HEK293T (cell line): ENCODE measurements around the gene TGFBR3.
A peak's percentile ranks its signal among the peaks of the same experiment; 100 is the strongest.

Source experiments
- CTCF ChIA-PET: fragments of 350-600 bp; formaldehyde crosslinking; extraction: SDS; loops from one replicate; lab custom pipeline; 2021; ENCODE audit warnings: antibody characterized with exemption, inconsistent platforms; lab: Yijun Ruan, JAX
- POLR2A ChIA-PET: fragments of 350-600 bp; formaldehyde crosslinking; extraction: SDS; loops from one replicate; lab custom pipeline; 2020; ENCODE audit warnings: antibody characterized with exemption, inconsistent platforms; lab: Yijun Ruan, JAX
- DNase-seq: peaks from one replicate; pipeline ENCODE4 v3.0.0; 2012; ENCODE audit warnings: mixed read lengths; ENCODE audit errors: extremely low spot score
- ARNT ChIP-seq: fragments of 450-650 bp; IDR thresholded peaks from 2 replicates; pipeline ENCODE4 v1.6.1; 2017; ENCODE audit warnings: mild to moderate bottlenecking
- BHLHE40 ChIP-seq: fragments of 450-650 bp; IDR thresholded peaks from 2 replicates; pipeline ENCODE4 v1.6.1; 2016; ENCODE audit warnings: mild to moderate bottlenecking, moderate library complexity, borderline replicate concordance
- CTBP1 ChIP-seq: fragments of 450-650 bp; IDR thresholded peaks from 2 replicates; pipeline ENCODE4 v1.6.1; 2016; ENCODE audit warnings: borderline replicate concordance
- ELF4 ChIP-seq: fragments of 450-650 bp; IDR thresholded peaks from 2 replicates; pipeline ENCODE4 v1.6.1; 2017; ENCODE audit warnings: antibody characterized with exemption
- FOXA1 ChIP-seq: fragments of 450-650 bp; IDR thresholded peaks from 2 replicates; pipeline ENCODE4 v1.6.1; 2016; ENCODE audit warnings: mild to moderate bottlenecking
- FOXK2 ChIP-seq: fragments of 450-650 bp; IDR thresholded peaks from 2 replicates; pipeline ENCODE4 v1.6.1; 2016; ENCODE audit warnings: mild to moderate bottlenecking
- FOXM1 ChIP-seq: fragments of 450-650 bp; IDR thresholded peaks from 2 replicates; pipeline ENCODE4 v1.6.1; 2017; ENCODE audit warnings: mild to moderate bottlenecking, borderline replicate concordance
- HDGF ChIP-seq: fragments of 450-650 bp; IDR thresholded peaks from 2 replicates; pipeline ENCODE4 v1.6.1; 2017; ENCODE audit warnings: antibody characterized with exemption, borderline replicate concordance
- L3MBTL2 ChIP-seq: fragments of 450-650 bp; conservative IDR thresholded peaks from 2 replicates; pipeline ENCODE4 v1.6.1; 2016; ENCODE audit warnings: mild to moderate bottlenecking
- LEF1 ChIP-seq: fragments of 450-650 bp; IDR thresholded peaks from 2 replicates; pipeline ENCODE4 v1.6.1; 2017; ENCODE audit warnings: mild to moderate bottlenecking, borderline replicate concordance
- NFRKB ChIP-seq: fragments of 450-650 bp; IDR thresholded peaks from 2 replicates; pipeline ENCODE4 v1.6.1; 2016; ENCODE audit warnings: mild to moderate bottlenecking, moderate library complexity
- SP1 ChIP-seq: fragments of 450-650 bp; IDR thresholded peaks from 2 replicates; pipeline ENCODE4 v1.6.1; 2017
- SUZ12 ChIP-seq: fragments of 450-650 bp; IDR thresholded peaks from 2 replicates; pipeline ENCODE4 v1.6.1; 2016; ENCODE audit warnings: mild to moderate bottlenecking
- TARDBP ChIP-seq: fragments of 450-650 bp; IDR thresholded peaks from 2 replicates; pipeline ENCODE4 v1.6.1; 2016
- ZNF384 ChIP-seq: fragments of 450-650 bp; IDR thresholded peaks from 2 replicates; pipeline ENCODE4 v1.6.1; 2016
- TF ChIP-seq, protein P1 (sequence below): fragments of 450-650 bp; IDR thresholded peaks from 2 replicates; pipeline ENCODE4 v1.6.1; 2016

TGFBR3 gene

DNA sequence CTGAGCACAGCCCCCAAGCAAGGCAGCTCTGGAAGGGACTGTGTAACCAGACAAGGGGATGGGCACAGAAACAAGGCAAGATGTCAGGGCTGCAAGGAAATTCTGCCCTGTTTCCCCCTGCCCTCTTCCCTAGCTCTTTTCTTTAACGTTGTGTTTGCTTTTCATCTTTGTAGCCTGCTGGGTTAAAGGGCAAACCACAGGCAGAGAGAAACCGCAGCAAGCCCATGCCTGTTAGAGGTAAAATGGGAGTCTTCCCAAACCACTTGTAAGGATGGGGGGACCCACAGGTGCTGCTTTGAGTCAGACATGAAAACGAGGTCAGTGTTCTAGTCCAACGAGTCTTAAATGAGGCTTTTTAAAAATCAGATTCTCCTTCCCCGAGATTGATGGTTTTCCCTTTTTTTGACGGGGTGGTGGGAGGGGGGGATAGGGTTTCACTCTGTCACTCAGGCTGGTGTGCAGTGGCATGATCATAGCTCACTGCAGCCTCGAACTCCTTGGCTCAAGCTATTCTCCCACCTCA is 13.3 kb downstream of the TGFBR3 start:
- CTCF ChIA-PET, result interaction anchor here (0.9 to 1.9 kb wide), 4 partner anchors 10 to 370 kb away, joined by 3 to 7 read pairs (median 4); no protein-coding TSS in a partner anchor
- TF ChIP-seq, protein P1, sequence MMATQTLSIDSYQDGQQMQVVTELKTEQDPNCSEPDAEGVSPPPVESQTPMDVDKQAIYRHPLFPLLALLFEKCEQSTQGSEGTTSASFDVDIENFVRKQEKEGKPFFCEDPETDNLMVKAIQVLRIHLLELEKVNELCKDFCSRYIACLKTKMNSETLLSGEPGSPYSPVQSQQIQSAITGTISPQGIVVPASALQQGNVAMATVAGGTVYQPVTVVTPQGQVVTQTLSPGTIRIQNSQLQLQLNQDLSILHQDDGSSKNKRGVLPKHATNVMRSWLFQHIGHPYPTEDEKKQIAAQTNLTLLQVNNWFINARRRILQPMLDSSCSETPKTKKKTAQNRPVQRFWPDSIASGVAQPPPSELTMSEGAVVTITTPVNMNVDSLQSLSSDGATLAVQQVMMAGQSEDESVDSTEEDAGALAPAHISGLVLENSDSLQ, result peak; percentile 89
- TF ChIP-seq TARDBP (no peak), BHLHE40 (no peak)
- POLR2A ChIA-PET, result interaction anchor here (0.7 to 1.2 kb wide), 3 partner anchors 8 to 682 kb away, joined by 3 to 4 read pairs (median 4); no protein-coding TSS in a partner anchor
- no peak for DNase-seq

DNA sequence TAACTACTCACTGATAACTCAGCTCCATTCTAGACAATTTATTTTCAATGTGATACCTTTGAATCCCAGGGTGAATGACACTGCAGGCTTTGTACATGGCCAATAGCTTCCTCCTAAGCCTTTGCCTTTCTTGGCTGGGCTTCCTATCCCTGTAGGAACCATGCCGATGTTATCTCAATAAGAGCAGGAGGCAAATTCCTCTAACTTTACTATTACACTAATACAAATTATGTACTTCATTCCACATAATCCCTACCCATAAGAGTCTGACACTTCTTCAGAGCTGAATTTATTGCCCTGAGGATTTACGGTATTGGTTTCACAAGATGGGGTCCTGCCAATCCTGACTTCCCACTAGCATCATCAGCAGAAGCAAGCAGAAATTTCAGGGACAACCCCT is 14.0 kb downstream of the TGFBR3 start:
- ChIA-PET CTCF (interaction anchor here (0.9 to 1.9 kb wide), 4 partner anchors 9 to 370 kb away, joined by 3 to 7 read pairs (median 4); no protein-coding TSS in a partner anchor), POLR2A (interaction anchor here (0.7 to 1.2 kb wide), 3 partner anchors 8 to 683 kb away, joined by 3 to 4 read pairs (median 4); no protein-coding TSS in a partner anchor)
- no peak for DNase-seq
- no peak for TF ChIP-seq NFRKB
- TF ChIP-seq, protein P1, result peak; percentile 92

DNA sequence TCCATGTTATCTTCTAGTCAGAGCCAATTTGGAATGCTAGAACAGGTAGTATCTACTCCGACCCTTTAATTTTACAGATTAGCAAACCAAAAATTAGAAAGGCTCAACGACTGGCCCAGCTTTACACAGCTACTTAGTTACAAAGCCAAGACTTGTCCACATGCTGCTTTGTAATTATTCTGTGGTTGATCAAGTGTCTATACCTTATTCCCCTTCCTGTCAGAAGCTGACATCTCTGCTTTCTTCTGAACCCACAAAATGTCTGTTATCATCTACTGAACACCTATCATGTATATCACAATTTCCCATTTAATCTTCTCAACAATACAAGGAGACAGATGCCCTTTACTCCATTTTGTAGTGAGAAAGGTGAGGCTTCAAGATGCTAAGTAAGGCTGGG is 15.6 kb downstream of the TGFBR3 start:
- CTCF ChIA-PET, result no interaction called here
- TF ChIP-seq SP1, result no peak
- no peak for TF ChIP-seq FOXM1
- TF ChIP-seq NFRKB, result no peak
- TF ChIP-seq FOXK2, result no peak
- TF ChIP-seq ELF4, result no peak
- TF ChIP-seq, protein P1, result no peak
- TF ChIP-seq BHLHE40, result no peak
- no peak for TF ChIP-seq SUZ12
- TF ChIP-seq ARNT, result no peak
- TF ChIP-seq TARDBP, result no peak
- no peak for TF ChIP-seq HDGF
- no peak for TF ChIP-seq FOXA1
- DNase-seq, result no peak
- POLR2A ChIA-PET, result no interaction called here

DNA sequence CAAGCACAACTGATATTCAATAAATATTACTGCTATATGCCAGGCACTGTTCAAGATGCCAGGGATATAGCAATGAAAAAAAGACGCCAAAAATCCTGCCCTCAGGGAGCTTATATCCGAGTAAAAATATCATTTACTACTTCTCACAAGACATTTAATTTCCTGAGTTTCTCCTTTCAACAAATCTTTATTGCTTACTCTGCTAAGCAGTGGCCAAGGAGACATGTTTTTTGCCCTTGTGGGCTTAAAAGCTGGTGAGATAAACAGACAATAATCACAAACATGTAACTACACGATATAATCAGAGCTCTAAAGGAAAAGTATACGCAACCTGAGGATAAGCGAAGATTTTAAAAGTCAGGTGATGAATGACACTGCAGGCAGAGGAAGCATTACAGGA is 19.5 kb downstream of the TGFBR3 start:
- TF ChIP-seq, protein P1, result no peak
- TF ChIP-seq L3MBTL2 (no peak), FOXA1 (no peak), FOXM1 (no peak), CTBP1 (no peak), FOXK2 (no peak), ZNF384 (no peak), ELF4 (no peak), ARNT (no peak)
- ChIA-PET POLR2A (interaction anchor here (0.9 kb wide), 1 partner anchor 18 kb away, joined by 4 read pairs; no protein-coding TSS in a partner anchor), CTCF (no interaction called here)
- no peak for DNase-seq

DNA sequence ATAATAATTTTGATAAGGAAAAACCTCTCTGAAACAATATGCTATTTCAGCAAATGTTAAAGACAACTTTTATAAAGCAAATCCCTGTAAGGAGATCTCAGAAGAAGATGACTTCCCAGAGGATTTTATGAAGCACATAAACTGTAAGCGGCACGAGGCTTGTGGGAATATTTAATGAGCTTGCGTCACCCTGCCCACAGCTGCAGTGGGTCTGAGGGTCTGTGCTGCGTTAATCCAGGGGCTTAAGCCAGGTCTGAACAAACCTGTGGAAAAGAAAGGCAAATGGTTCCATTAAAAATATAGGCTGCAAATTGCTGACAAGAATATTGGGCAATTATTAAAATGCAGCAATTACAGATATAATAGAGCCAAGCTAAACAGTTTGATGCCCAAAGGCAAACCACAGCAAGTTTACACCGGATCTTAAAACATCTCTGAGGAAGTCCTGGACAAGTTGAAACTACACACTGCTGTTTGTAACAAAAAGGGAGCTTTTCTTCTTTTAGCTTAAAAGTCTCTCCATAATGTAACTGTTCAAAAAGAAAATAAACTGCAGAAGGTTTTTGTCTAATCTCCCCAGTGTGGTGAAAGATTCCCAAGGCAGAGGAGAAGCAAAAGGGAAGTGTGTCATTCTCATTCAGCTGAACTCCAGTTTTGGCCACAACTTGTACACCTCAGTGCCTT is 21.8 kb downstream of the TGFBR3 start:
- ChIA-PET POLR2A (interaction anchor here (0.9 to 2.1 kb wide), 8 partner anchors 8 to 59 kb away, joined by 3 to 12 read pairs (median 4); no protein-coding TSS in a partner anchor), CTCF (interaction anchor here (0.7 to 1.4 kb wide), 7 partner anchors 9 to 596 kb away, joined by 3 to 7 read pairs (median 4); partner anchors contain the start of gene TGFBR3)
- DNase-seq, result peak; percentile 49
- peak; percentile 66; the same call in 1 of the 2 replicates for TF ChIP-seq L3MBTL2
- TF ChIP-seq BHLHE40, result no peak
- TF ChIP-seq ZNF384, result no peak
- no peak for TF ChIP-seq FOXK2
- TF ChIP-seq CTBP1, result peak; percentile 62; the same call in 1 of the 2 replicates

DNA sequence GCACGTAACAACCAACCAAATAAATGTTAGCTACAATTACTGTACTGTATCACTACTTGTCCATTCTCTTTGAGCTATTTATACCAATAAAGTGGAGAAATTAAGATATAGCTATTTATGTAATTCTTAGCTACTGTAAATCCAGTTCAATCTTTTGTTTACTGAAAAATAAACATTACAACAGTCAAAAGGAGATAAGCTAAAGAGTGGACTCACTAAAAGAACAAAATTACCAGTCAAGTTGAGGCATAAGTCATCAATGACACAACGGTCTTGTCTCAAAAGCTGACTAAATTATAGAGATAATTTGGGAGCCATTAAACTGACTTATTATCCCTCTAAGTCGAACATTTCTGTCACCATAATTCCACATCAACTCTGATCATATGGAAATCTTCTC is 22.5 kb downstream of the TGFBR3 start:
- ChIA-PET POLR2A (interaction anchor here (1.0 to 2.1 kb wide), 6 partner anchors 9 to 59 kb away, joined by 3 to 12 read pairs (median 4); no protein-coding TSS in a partner anchor), CTCF (interaction anchor here (0.7 to 1.4 kb wide), 6 partner anchors 8 to 21 kb away, joined by 3 to 7 read pairs (median 4); no protein-coding TSS in a partner anchor)
- no peak for DNase-seq
- TF ChIP-seq, protein P1, result peak; percentile 69
- TF ChIP-seq ZNF384 (no peak), CTBP1 (no peak), FOXK2 (no peak), LEF1 (no peak), FOXA1 (no peak), TARDBP (no peak), ARNT (no peak)
